ENCODE results near the gene SFSWAP. TPM values are rescaled to one million over a fixed set of nuclear protein-coding genes. Genes with fewer than 3 reads are reported as not detected.

The SFSWAP gene
- total and polyA plus RNA-seq, 2 of the 8 experiments (the other 6 are each of a cell fraction or from before 2014, with no cell fraction given), result 36.5 to 49.5 TPM

- Histone ChIP-seq H2BK15ac (ENCODE audit: low read length) (no peak overlapping the region), H3K4me1 (replicated peaks in 1 of 4; ENCODE audit: control insufficient read depth in 3 of 4, insufficient read depth in 4 of 4, low read length in 3 of 4) (peaks cover 0 to 10% (median 5%) of the 10 kb centered on the region in 4 experiments; a peak in 4 of 7 replicates), H2AK5ac (ENCODE audit: low read depth, low read length) (no peak overlapping the region), H3K9ac (replicated peaks in 1 of 4; ENCODE audit: extremely low read depth in 1 of 4, low read depth in 3 of 4, low read length in 3 of 4) (no peak overlapping the region), H2BK120ac (replicated peaks; ENCODE audit: low read depth, low read length) (no peak overlapping the region), H3K56ac (replicated peaks; ENCODE audit: insufficient read length, low read depth, low read length) (no peak overlapping the region), H3K4ac (replicated peaks; ENCODE audit: insufficient read length, low read depth, low read length) (no peak overlapping the region), H3K4me3 (ENCODE audit: extremely low read depth in 1 of 4, insufficient read depth in 2 of 4, low read depth in 3 of 4, low read length in 4 of 4) (no peak overlapping the region), H4K91ac (replicated peaks; ENCODE audit: insufficient read length, low read length) (no peak overlapping the region), H3K79me2 (ENCODE audit: control insufficient read depth in 1 of 2, insufficient read depth in 2 of 2, low read length in 2 of 2) (peaks cover 0 to 20% of the 10 kb centered on the region in 2 experiments; a peak in 2 of 4 replicates), H3K27ac (ENCODE audit: low read depth, low read length) (no peak overlapping the region), H3K23me2 (ENCODE audit: low read depth, low read length) (no peaks in the 10 kb centered on the region), H3K14ac (ENCODE audit: insufficient read length) (no peak overlapping the region), H3K36me3 (ENCODE audit: control insufficient read depth in 2 of 4, insufficient read depth in 4 of 4, low read length in 3 of 4) (peaks cover 0 to 10% (median 2%) of the 10 kb centered on the region in 4 experiments; a peak in 2 of 8 replicates), H4K5ac (ENCODE audit: insufficient read length, low read depth, low read length) (no peak overlapping the region), H3K4me2 (ENCODE audit: insufficient read depth in 1 of 2, low read depth in 2 of 2, low read length in 2 of 2) (no peak overlapping the region), H3K23ac (ENCODE audit: insufficient read length) (no peak overlapping the region), H4K20me1 (replicated peaks in 1 of 2; ENCODE audit: control insufficient read depth in 1 of 2, insufficient read depth in 2 of 2, low read length in 2 of 2) (peaks cover 5 to 24% of the 10 kb centered on the region in 2 experiments), H3K18ac (ENCODE audit: extremely low read depth, low read length) (no peak overlapping the region), H2BK5ac (ENCODE audit: low read depth, low read length) (no peak overlapping the region), H2AFZ (ENCODE audit: low read length) (no peak overlapping the region), H2BK20ac (ENCODE audit: low read length) (no peak overlapping the region), H4K8ac (ENCODE audit: extremely low read depth, insufficient read depth, low read length) (no peak overlapping the region), H3K9me3 (ENCODE audit: insufficient read depth in 2 of 2, low read depth in 1 of 2, low read length in 1 of 2) (no peaks in the 10 kb centered on the region), H2BK12ac (ENCODE audit: low read depth, low read length) (no peak overlapping the region), H3K27me3 (replicated peaks in 1 of 4; ENCODE audit: control insufficient read depth in 3 of 4, extremely low read depth in 1 of 4, insufficient read depth in 3 of 4, low read length in 3 of 4) (no peaks in the 10 kb centered on the region; a peak in 2 of 7 replicates), H3K79me1 (ENCODE audit: low read depth, low read length) (peaks cover 4% of the 10 kb centered on the region; the same call in 1 of the 2 replicates)
- FAIRE-seq (no peak), DNase-seq (ENCODE audit: low read depth in 1 of 2, low spot score in 2 of 2) (no peak)
- ChIA-PET CTCF (ENCODE audit: partially characterized antibody) (interaction anchor here (0.5 to 3.3 kb wide), 4 partner anchors 30 to 262 kb away, joined by 3 to 9 read pairs (median 4); no protein-coding TSS in a partner anchor), POLR2A (ENCODE audit: partially characterized antibody) (interaction anchor here (1.0 kb wide), 1 partner anchor 94 kb away, joined by 5 read pairs; no protein-coding TSS in a partner anchor)
- 92% methylated on average over 3 of the region's 3 CpGs; no CpG with 5 or more reads in 1 of the 2 experiments for WGBS, 2 experiments (ENCODE audit: extremely low coverage in 1 of 2, insufficient coverage in 1 of 2, insufficient read length in 1 of 2, insufficient replicate concordance in 2 of 2, low coverage in 1 of 2, low lambda C conversion rate in 2 of 2, missing lambda C conversion rate in 1 of 2)
- no peak for TF ChIP-seq BACH1 (IDR thresholded peaks at IDR 0.05; ENCODE audit: low read length)
- no peak for TF ChIP-seq KDM5A (IDR thresholded peaks at IDR 0.05; ENCODE audit: low read length)
- TF ChIP-seq YY1 (IDR thresholded peaks at IDR 0.05; ENCODE audit: low read depth, low read length), result no peak
- TF ChIP-seq, protein P1, sequence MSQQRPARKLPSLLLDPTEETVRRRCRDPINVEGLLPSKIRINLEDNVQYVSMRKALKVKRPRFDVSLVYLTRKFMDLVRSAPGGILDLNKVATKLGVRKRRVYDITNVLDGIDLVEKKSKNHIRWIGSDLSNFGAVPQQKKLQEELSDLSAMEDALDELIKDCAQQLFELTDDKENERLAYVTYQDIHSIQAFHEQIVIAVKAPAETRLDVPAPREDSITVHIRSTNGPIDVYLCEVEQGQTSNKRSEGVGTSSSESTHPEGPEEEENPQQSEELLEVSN (IDR thresholded peaks at IDR 0.05), result no peak
- no peak for TF ChIP-seq SP1 (IDR thresholded peaks at IDR 0.05; ENCODE audit: low read depth, low read length)
- TF ChIP-seq TEAD4 (IDR thresholded peaks at IDR 0.05; ENCODE audit: low read depth, low read length), result no peak
- TF ChIP-seq RFX5 (IDR thresholded peaks at IDR 0.05; ENCODE audit: borderline replicate concordance, low read depth, low read length), result no peak
These were observed 125.3 kb downstream of the SFSWAP start for GRCh38 chr12:131836193-131836592.
